ENCODE measurements around the gene PEX5L.

DNA sequence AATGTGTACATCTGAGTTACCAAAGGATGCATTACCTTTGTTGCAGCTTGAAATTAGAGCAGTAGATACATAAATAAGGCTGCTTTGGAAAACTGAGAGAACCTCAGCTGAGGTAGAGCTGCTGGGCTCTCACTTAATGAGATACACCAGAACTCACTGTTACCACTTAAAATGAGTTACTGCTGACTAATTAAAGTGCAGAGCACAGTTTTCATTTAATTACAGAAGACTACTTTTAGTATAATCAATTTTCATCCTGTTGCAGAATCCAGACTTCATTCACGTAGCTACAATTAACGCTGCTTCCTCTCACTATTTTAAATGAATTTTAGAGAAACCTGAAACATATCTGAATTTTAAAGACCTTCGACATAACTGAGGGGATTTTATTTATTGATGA is 214.4 kb downstream of the PEX5L start:
- no peak for TF ChIP-seq POLR2AphosphoS5 (IDR thresholded peaks at IDR 0.05; ENCODE audit: low read depth, low read length)
- TF ChIP-seq TAF1 (IDR thresholded peaks at IDR 0.05; ENCODE audit: borderline replicate concordance, low read depth, low read length), result no peak
- TF ChIP-seq POLR2A (IDR thresholded peaks at IDR 0.05; ENCODE audit: low read depth, low read length), result no peak
